Activated CD8-positive, alpha-beta memory T cell treated with anti-CD3 and anti-CD28 coated beads, Interleukin-2, amount 50 U/mL, for 1 hour (primary cell): Measurements from ENCODE around the gene GPAT2.
"Not testable (repeated sequence)": the region's sequence is repeated elsewhere in the genome, so short reads cannot be mapped to it uniquely, and the experiment has no call there.

Experiments
- DNase-seq: peaks from one replicate; pipeline ENCODE4 v3.0.0-alpha.2; 2020; ENCODE audit errors: extremely low read depth

The GPAT2 gene

GRCh38 chr2:96064760-96065159, 30.0 kb upstream of the GPAT2 start:
- DNase-seq: not testable (repeated sequence)

DNA sequence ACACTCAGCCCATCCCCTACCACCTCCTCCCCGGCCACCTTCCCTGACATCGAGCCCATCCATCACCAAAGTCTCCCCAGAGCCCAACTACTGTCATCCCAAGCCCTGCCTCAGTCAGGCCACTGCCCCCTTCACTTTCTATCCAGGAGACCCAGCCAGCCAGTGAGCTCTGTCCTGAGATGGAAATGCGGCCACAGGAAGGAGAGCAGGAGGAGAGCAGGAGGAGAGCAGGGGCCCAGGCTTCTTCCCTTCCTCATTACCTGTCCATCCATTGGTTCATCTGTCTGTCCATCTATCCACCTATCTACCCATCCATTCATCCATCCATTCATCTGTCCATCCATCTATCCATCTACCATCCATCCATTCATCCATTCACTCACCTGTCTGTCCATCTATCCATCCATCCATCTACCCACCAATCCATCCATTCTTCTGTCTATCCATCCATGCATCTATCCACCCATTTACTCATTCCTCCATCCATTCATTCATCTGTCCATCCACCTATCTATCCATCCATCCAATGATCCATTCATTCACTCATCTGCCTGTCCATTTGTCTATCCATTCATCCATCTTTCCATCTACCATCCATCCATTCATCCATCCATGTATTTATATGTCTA, 29.4 kb upstream of the GPAT2 start:
- DNase-seq: not testable (repeated sequence)

GRCh38 chr2:96063116-96063899, 28.6 kb upstream of the GPAT2 start:
- DNase-seq: not testable (repeated sequence)

- not testable (repeated sequence) for DNase-seq
Observed at GRCh38 chr2:96062483-96062882, 27.8 kb upstream of the GPAT2 start.

- not testable (repeated sequence) for DNase-seq
Observed at GRCh38 chr2:96061901-96062300, 27.2 kb upstream of the GPAT2 start.

- not testable (repeated sequence) for DNase-seq
Observed at GRCh38 chr2:96061197-96061817, 26.6 kb upstream of the GPAT2 start.

DNA sequence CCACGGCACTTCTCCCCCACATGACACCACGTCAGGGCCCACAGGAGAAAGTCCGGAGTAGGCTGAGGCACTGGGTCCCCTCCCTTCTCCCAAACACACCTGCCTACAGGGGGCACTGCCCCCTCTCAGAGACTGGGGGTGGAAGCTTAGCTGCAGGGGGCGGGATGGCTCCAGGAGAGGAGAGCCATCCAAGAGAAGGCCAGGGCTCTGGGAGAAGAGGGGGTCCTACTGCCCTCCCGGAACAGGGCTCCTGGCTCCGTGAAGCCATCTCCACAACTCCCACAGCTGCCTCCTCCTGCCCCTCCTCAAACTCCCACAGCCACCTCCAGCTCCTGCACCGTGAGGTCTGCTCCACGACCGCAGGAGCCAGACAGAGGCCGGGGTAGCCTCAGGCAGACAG, 25.6 kb upstream of the GPAT2 start:
- not testable (repeated sequence) for DNase-seq

- DNase-seq: not testable (repeated sequence)
Observed at GRCh38 chr2:96059443-96059842, 24.7 kb upstream of the GPAT2 start.

- not testable (repeated sequence) for DNase-seq
Observed at GRCh38 chr2:96055830-96056229, 21.1 kb upstream of the GPAT2 start.

DNA sequence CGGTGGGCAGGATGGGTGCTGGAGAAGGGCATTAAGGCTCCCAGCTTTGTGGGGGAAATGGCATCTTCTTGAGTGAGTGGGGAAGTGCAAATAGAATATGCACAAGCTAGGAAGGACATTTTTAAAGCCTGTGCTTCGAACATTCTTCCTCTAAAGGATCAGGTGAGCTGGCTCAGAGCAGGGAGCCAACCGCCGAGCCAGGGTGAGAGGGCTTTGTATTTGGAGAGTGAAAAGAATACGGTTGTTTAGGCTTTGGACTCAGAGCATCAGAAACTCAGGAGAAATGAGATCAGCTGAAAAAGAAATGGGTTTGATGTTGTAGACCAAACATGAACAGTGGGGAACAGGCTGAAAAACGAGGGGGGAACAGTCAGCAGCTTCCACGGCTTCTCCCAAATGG, 19.8 kb upstream of the GPAT2 start:
- not testable (repeated sequence) for DNase-seq

- not testable (repeated sequence) for DNase-seq
Observed at GRCh38 chr2:96053385-96053784, 18.7 kb upstream of the GPAT2 start.

DNA sequence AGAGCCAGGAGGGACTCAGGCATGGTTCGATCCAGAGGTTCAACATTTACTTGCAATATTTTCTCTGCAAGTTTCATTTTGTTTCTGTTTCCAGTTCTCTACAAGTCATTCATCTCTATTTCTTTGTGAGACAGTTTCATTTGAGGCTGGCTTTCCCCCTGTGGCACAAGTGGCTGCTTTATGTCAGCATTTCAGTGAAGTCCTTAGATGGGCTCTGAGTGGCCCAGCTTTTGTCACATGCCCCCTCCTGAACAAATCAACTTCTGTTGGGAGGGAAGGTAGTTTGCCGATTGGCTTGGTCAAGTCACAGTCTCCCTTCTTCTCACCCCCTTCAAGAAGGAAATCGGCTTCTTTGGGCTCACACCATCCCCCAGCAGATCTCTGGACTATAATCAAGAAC, 17.9 kb upstream of the GPAT2 start:
- DNase-seq: not testable (repeated sequence)

DNA sequence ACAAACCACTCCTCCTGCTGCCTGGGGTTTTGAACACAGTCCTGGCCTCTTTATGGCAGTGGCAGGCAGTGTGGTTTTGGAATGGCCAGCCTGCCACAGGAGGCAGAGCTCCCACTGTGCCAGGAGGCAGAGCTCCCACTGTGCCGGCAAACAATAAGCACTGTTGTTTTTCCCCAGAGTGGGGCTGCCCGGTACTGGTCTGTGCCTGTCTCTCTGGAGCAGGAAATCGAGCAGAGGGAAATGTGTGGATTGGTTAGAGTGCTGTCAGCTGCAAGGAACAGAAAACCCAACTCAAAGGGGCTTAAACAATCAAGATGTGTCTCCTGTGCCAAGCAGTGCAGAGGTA, 15.2 kb upstream of the GPAT2 start:
- not testable (repeated sequence) for DNase-seq

DNA sequence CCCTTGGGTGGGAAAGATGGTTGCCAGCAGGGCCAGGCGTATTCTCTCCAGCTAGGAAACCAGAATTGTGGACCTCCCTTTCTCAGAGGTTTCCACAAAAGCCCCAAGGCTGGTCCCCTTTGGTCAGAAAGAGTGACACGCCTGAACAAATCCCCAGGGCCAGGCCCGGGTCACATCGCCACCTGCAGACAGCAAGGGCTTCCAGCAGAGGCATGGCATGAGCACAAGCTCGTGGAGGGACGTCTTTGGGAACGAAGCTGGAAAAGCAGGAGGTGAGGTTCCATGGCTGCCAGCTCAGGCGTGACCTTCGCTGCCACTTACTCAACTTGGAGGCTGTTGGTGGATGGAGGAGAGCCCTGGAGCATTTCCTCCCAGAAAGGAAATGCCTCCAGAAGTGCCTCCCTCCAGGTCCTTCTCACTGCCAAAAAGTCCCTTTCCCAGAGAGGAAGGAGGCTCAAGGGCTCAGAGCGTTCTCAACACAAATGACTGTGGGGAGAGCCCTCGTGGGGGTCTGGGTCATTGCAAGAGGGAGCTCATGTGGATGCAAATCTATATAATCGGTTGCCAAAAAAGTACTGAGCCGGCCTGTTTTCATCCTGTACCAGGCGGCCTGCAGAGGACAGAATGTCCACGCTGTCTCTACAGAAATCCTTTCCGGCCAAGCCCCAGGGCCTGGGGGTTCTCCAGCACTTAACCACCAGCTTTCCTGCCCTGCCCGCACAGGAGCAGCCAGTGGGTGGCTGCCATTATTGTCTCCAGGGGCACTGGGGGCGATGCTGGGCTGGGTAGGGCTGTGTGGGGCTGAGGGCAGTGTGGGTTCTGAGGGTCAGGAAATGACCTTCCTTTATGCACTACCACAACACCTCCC, 14.6 kb upstream of the GPAT2 start:
- DNase-seq: not testable (repeated sequence)

DNA sequence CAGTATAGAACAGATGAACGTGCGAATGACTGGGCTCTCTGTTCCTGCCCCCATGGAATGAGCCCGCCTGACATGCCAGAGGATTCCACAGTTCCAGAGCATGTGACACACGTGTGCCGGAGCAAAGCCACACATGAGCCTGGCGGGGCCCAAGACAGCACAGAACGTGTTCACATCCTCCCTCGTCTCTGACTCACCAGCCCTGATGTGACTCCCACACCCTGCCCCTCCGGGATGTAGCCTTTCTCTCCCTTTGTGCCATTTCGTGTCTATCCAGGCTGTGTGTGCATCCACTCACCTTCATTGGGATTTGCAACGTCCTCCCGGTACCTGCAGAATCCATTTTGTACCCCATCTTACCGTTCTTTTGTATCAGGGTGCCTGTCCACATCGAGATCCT, 838 bp upstream of the GPAT2 start:
- not testable (repeated sequence) for DNase-seq

GRCh38 chr2:96033997-96034396, 719 bp downstream of the GPAT2 start:
- DNase-seq: not testable (repeated sequence)

- not testable (repeated sequence) for DNase-seq
Observed at GRCh38 chr2:96027725-96028325, 6.9 kb downstream of the GPAT2 start.

DNA sequence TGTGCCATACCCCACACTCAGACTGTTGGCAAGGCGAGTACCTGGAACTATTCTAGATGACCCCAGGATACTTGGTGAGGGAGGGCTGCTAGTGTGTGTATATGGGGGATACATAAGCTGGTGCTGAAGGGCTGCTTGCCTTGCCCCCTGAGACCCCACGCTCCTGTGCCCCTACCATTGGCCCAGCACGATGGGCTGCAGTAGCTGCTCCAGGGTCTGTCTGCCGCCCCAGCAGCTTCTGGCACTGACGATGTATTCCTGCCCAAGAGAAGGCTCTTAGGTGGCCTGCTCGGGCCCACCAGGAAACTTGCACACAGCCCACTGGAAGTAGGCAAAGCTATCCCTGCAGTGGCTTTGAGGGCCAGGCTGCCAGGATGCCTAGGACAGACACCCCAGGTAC, 9.0 kb downstream of the GPAT2 start:
- DNase-seq: not testable (repeated sequence)

DNA sequence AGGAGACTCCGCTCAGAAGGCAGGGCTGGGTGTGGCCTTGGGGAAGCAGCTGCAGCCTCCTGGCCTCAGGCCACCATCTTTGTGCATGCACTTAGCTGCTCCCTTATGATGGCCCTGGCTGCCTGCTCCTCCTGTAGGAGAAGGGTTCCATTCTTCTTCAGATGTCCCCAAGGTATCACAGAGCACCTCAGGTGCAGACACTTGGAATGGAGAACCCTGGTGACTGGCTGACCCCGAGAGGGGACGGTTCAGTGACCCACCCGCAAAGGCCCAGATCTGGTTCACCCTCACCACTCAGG, 9.6 kb downstream of the GPAT2 start:
- no peak for DNase-seq

GRCh38 chr2:96024336-96025193, 10.2 kb downstream of the GPAT2 start:
- DNase-seq: no peak

- DNase-seq: not testable (repeated sequence)
Observed at GRCh38 chr2:96023701-96024100, 11.0 kb downstream of the GPAT2 start.
